HepG2 (cell line): ENCODE measurements around the gene PTTG1. TPM values are rescaled to one million over a fixed set of nuclear protein-coding genes. Genes with fewer than 3 reads are reported as not detected.

Experiments
- ARID5B ChIP-seq: IDR thresholded peaks from 2 replicates; pipeline ENCODE4 v1.4.0; 2020; ENCODE audit warnings: mild to moderate bottlenecking, missing genetic modification reagents
- CCAR2 ChIP-seq: fragments of 200-400 bp; formaldehyde crosslinking; optimal IDR thresholded peaks from 2 replicates; pipeline ENCODE3; 2018; ENCODE audit warnings: low read depth, mild to moderate bottlenecking, low read length, moderate library complexity
- DDIT3 ChIP-seq: sonication (generic); formaldehyde crosslinking; IDR thresholded peaks from 2 replicates; pipeline ENCODE4 v1.4.0; 2020; ENCODE audit warnings: mild to moderate bottlenecking, missing genetic modification reagents
- GTF2F1 ChIP-seq: fragments of 150-350 bp; IDR thresholded peaks from 2 replicates; pipeline ENCODE4 v1.6.1; 2014; ENCODE audit warnings: low read length
- IRX3 ChIP-seq: sonication (generic); formaldehyde crosslinking; IDR thresholded peaks from 2 replicates; pipeline ENCODE4 v1.8.1; 2023; ENCODE audit warnings: mild to moderate bottlenecking, low read depth, missing genetic modification reagents, borderline replicate concordance
- JUNB ChIP-seq: sonication (generic); formaldehyde crosslinking; IDR thresholded peaks from 2 replicates; pipeline ENCODE4 v1.8.0; 2022; ENCODE audit warnings: missing genetic modification reagents, mild to moderate bottlenecking, borderline replicate concordance
- MBD4 ChIP-seq: IDR thresholded peaks from 2 replicates; pipeline ENCODE4 v1.6.1; 2012; ENCODE audit warnings: low read length, inconsistent platforms, borderline replicate concordance
- MED13 ChIP-seq: sonication (generic); formaldehyde crosslinking; IDR thresholded peaks from 2 replicates; pipeline ENCODE4 v1.5.0; 2020; ENCODE audit warnings: missing genetic modification reagents
- MLX ChIP-seq: IDR thresholded peaks from 2 replicates; pipeline ENCODE4 v1.6.1; 2016
- PRDM10 ChIP-seq: sonication (generic); formaldehyde crosslinking; IDR thresholded peaks from 2 replicates; pipeline ENCODE4 v1.4.0; 2020; ENCODE audit warnings: low read depth, missing genetic modification reagents
- RBFOX2 ChIP-seq: fragments of 200-400 bp; formaldehyde crosslinking; IDR thresholded peaks from 2 replicates; pipeline ENCODE4 v1.6.1; 2017; ENCODE audit warnings: low read depth, mild to moderate bottlenecking, low read length
- TGIF2 ChIP-seq: IDR thresholded peaks from 2 replicates; pipeline ENCODE4 v1.6.1; 2016; ENCODE audit warnings: control low read depth, missing compliant biosample characterization
- ZBTB38 ChIP-seq: sonication (generic); formaldehyde crosslinking; IDR thresholded peaks from 2 replicates; pipeline ENCODE4 v1.5.1; 2020; ENCODE audit warnings: mild to moderate bottlenecking, missing genetic modification reagents
- ZFP37 ChIP-seq: sonication (generic); formaldehyde crosslinking; IDR thresholded peaks from 2 replicates; pipeline ENCODE4 v1.4.0; 2020; ENCODE audit warnings: missing genetic modification reagents, borderline replicate concordance
- ZFX ChIP-seq: sonication (generic); formaldehyde crosslinking; IDR thresholded peaks from 2 replicates; pipeline ENCODE4 v1.4.0; 2020; ENCODE audit warnings: mild to moderate bottlenecking, low read depth, missing genetic modification reagents, moderate library complexity
- ZFYVE20 ChIP-seq: sonication (generic); formaldehyde crosslinking; IDR thresholded peaks from 2 replicates; pipeline ENCODE4 v1.8.0; 2023; ENCODE audit warnings: low read depth, mild to moderate bottlenecking, moderate library complexity, missing genetic modification reagents, borderline replicate concordance
- ZNF225 ChIP-seq: sonication (generic); formaldehyde crosslinking; IDR thresholded peaks from 2 replicates; pipeline ENCODE4 v1.4.0; 2020; ENCODE audit warnings: mild to moderate bottlenecking, missing genetic modification reagents
- ZNF24 ChIP-seq: fragments of 450-650 bp; IDR thresholded peaks from 2 replicates; pipeline ENCODE4 v1.6.1; 2017; ENCODE audit warnings: antibody characterized with exemption, mild to moderate bottlenecking
- ZNF33A ChIP-seq: sonication (generic); formaldehyde crosslinking; IDR thresholded peaks from 2 replicates; pipeline ENCODE4 v1.5.1; 2020; ENCODE audit warnings: missing genetic modification reagents, mild to moderate bottlenecking, moderate library complexity, borderline replicate concordance
- ZNF530 ChIP-seq: sonication (generic); formaldehyde crosslinking; IDR thresholded peaks from 2 replicates; pipeline ENCODE4 v1.5.0; 2020; ENCODE audit warnings: low read depth, mild to moderate bottlenecking, missing genetic modification reagents
- ZNF543 ChIP-seq: sonication (generic); formaldehyde crosslinking; IDR thresholded peaks from 2 replicates; pipeline ENCODE4 v1.4.0; 2020; ENCODE audit warnings: mild to moderate bottlenecking, missing genetic modification reagents
- ZNF788 ChIP-seq: sonication (generic); formaldehyde crosslinking; IDR thresholded peaks from 2 replicates; pipeline ENCODE4 v1.5.0; 2020; ENCODE audit warnings: mild to moderate bottlenecking, missing genetic modification reagents, borderline replicate concordance
- ZSCAN30 ChIP-seq: sonication (generic); formaldehyde crosslinking; IDR thresholded peaks from 2 replicates; pipeline ENCODE4 v1.5.0; 2020; ENCODE audit warnings: mild to moderate bottlenecking, missing genetic modification reagents
- polyA plus RNA-seq, 8 experiments: library from polyadenylated mRNA; depleted of rRNA in 3 of 8; stranded (reverse) in 7 of 8; unstranded in 1 of 8; fragments of >200 nt; fragmentation: Illumina TruSeq in 4 of 8; extraction: Trizol in 4 of 8; gene quantifications; 2 replicates each; pipeline versions ENCODE4 v1.2.1 to v1.2.3, GENCODE V29; 2011 to 2016; ENCODE audit warnings: low read depth in 4 of 8, missing spikeins in 1 of 8, mixed read lengths in 1 of 8; ENCODE audit not compliant: insufficient read depth in 1 of 8
- total RNA-seq, 5 experiments: library from RNA; depleted of rRNA; stranded (reverse); fragments of >200 nt; fragmentation: Illumina TruSeq; extraction: Trizol; gene quantifications; 2 replicates each; pipeline ENCODE4 v1.2.3, GENCODE V29; 2016; ENCODE audit warnings: low read depth in 1 of 5

Gene PTTG1
- total and polyA plus RNA-seq, 2 of the 13 experiments (the other 11 are each of a cell fraction or from before 2014, with no cell fraction given): 102 to 161 TPM

- TF ChIP-seq PRDM10 (CRISPR knock-in tag) (0 out of 2 replicates have a peak, but pooled peaks have one; percentile 21), ZNF24 (no peak), ZNF225 (no peak), JUNB (CRISPR knock-in tag) (no peak), ZBTB38 (CRISPR knock-in tag) (0 out of 2 replicates have a peak, but pooled peaks have one; percentile 21), GTF2F1 (no peak), ZFX (CRISPR knock-in tag) (peak; percentile 7; the same call in 1 of the 2 replicates), CCAR2 (no peak), ZFP37 (no peak), TGIF2 (CRISPR knock-in tag) (no peak), MED13 (no peak), ZNF543 (CRISPR knock-in tag) (no peak), RBFOX2 (no peak), ZNF788 (CRISPR knock-in tag) (no peak), MBD4 (no peak), ZSCAN30 (CRISPR knock-in tag) (no peak), MLX (CRISPR knock-in tag) (peak; percentile 42; the same call in 1 of the 2 replicates), ARID5B (CRISPR knock-in tag) (peak; percentile 74), DDIT3 (CRISPR knock-in tag) (no peak), ZNF33A (no peak), ZFYVE20 (CRISPR knock-in tag) (no peak), ZNF530 (CRISPR knock-in tag) (no peak), IRX3 (CRISPR knock-in tag) (no peak)
Observed at GRCh38 chr5:160477266-160477970, 55.8 kb downstream of the PTTG1 start (continued).
